GM21619 (cell line): ENCODE data around the gene MEGF11.

Source experiments
- ATAC-seq: cut with Tn5 transposase; IDR thresholded peaks from one replicate; pipeline ENCODE4 v1.9.1; 2021; ENCODE audit not compliant: unreplicated experiment

Gene MEGF11

GRCh38 chr15:66123799-66124198 is 129.8 kb downstream of the MEGF11 start:
- no peak for ATAC-seq

- ATAC-seq = no peak
Measured at GRCh38 chr15:66120422-66120821, 133.1 kb downstream of the MEGF11 start.

- no peak for ATAC-seq
Measured at GRCh38 chr15:66117841-66118240, 135.7 kb downstream of the MEGF11 start.

- no peak for ATAC-seq
Measured at GRCh38 chr15:66115568-66116206, 137.9 kb downstream of the MEGF11 start.

GRCh38 chr15:66114863-66115425 is 138.6 kb downstream of the MEGF11 start:
- no peak for ATAC-seq

- ATAC-seq = no peak
Measured at GRCh38 chr15:66112388-66112787, 141.2 kb downstream of the MEGF11 start.

GRCh38 chr15:66111363-66111762 is 142.2 kb downstream of the MEGF11 start:
- no peak for ATAC-seq

- ATAC-seq = no peak
Measured at GRCh38 chr15:66110864-66111263, 142.7 kb downstream of the MEGF11 start.

- ATAC-seq = no peak
Measured at GRCh38 chr15:66109826-66110225, 143.7 kb downstream of the MEGF11 start.

- ATAC-seq = no peak
Measured at GRCh38 chr15:66108483-66109265, 144.9 kb downstream of the MEGF11 start.

- no peak for ATAC-seq
Measured at GRCh38 chr15:66107070-66107469, 146.5 kb downstream of the MEGF11 start.

GRCh38 chr15:66105286-66106265 is 148.0 kb downstream of the MEGF11 start:
- ATAC-seq = no peak

- no peak for ATAC-seq
Measured at GRCh38 chr15:66103293-66103590, 150.3 kb downstream of the MEGF11 start.

- ATAC-seq = no peak
Measured at GRCh38 chr15:66102563-66103292, 150.8 kb downstream of the MEGF11 start.

GRCh38 chr15:66101715-66102395 is 151.7 kb downstream of the MEGF11 start:
- ATAC-seq = no peak

- ATAC-seq = no peak
Measured at GRCh38 chr15:66100761-66101160, 152.8 kb downstream of the MEGF11 start.

- no peak for ATAC-seq
Measured at GRCh38 chr15:66099950-66100671, 153.4 kb downstream of the MEGF11 start.

- ATAC-seq = no peak
Measured at GRCh38 chr15:66098022-66098363, 155.6 kb downstream of the MEGF11 start.
